Cardiac septum (tissue), 1 donor: ENCODE measurements around the gene CYP2A6. TPM values are rescaled to one million over a fixed set of nuclear protein-coding genes. Genes with fewer than 3 reads are reported as not detected.
"Not testable (repeated sequence)": the region's sequence is repeated elsewhere in the genome, so short reads cannot be mapped to it uniquely, and the experiment has no call there.

ENCODE experiments used
- DNase-seq: peaks from one replicate; pipeline ENCODE4 v3.0.0-alpha.2; 2020; ENCODE audit warnings: low spot score
- intact Hi-C: fragments of 100-400 bp; cut with DNase I; formaldehyde crosslinking; loops from one replicate; pipeline ENCODE4 v1.14.0; 2022
- long read RNA-seq: library from polyadenylated mRNA; unstranded; transcript quantifications from one replicate; pipeline ENCODE4 v2.0.0, GENCODE V29; 2021
- total RNA-seq: library from RNA; stranded (reverse); fragmentation: NEBNext Ultra II Directional; extraction: Animal tissue kit (Norgen Biotek cat#: 25700); gene quantifications from one replicate; pipeline ENCODE4 v1.2.1, GENCODE V29; 2021
- donor health status: DM: no; HTN: no; CAD: no.

Gene CYP2A6, protein sequence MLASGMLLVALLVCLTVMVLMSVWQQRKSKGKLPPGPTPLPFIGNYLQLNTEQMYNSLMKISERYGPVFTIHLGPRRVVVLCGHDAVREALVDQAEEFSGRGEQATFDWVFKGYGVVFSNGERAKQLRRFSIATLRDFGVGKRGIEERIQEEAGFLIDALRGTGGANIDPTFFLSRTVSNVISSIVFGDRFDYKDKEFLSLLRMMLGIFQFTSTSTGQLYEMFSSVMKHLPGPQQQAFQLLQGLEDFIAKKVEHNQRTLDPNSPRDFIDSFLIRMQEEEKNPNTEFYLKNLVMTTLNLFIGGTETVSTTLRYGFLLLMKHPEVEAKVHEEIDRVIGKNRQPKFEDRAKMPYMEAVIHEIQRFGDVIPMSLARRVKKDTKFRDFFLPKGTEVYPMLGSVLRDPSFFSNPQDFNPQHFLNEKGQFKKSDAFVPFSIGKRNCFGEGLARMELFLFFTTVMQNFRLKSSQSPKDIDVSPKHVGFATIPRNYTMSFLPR
- total RNA-seq = not detected
- long read RNA-seq = 0 reads

DNA sequence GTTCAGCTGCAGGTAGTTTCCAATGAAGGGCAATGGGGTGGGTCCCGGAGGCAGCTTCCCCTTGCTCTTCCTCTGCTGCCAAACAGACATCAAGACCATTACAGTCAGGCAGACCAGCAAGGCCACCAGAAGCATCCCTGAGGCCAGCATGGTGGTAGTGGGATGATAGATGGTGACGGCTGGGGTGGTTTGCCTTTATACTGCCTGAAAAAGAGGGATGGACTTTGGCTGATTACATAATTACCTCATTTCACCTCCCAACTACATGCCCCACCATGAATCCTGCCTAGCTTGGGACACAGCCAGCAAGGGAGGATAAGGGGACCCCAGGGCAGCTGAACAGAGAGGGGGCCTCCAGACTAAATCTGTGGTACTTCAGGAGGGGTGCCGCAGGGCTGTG lies at the start of gene CYP2A6:
Gene CYP2A6, minus strand, starts transcription at position 171 of the 400 bp plus-strand sequence. Its CDS starts 21 bp downstream, at position 150.
- intact Hi-C loops, DNase-seq: not testable (repeated sequence)

DNA sequence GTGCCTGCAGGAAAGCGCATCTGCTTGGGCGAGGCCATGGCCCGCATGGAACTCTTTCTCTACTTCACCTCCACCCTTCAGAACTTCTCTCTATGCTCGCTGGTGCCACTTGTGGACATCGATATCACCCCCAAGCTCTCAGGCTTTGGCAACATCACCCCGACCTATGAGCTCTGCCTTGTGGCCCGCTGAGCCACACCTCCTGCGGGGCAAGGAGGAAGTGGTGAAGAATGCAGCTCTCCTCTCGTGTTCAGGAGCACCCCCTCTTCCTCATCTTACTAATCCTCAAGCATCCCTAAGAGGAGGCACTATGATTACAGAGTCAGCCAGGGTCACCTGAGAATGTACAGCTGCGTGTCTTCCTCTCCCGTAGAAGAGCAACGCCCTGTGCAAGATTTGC lies 49.7 kb upstream of the CYP2A6 start:
- not testable (repeated sequence) for DNase-seq
- intact Hi-C loops = loop anchor here (10.0 kb wide), 1 partner anchor 235 kb away; no protein-coding TSS in a partner anchor

GRCh38 chr19:40896843-40897789 lies 46.9 kb upstream of the CYP2A6 start:
- DNase-seq, intact Hi-C loops: not testable (repeated sequence)

GRCh38 chr19:40896418-40896796 lies 46.2 kb upstream of the CYP2A6 start:
- intact Hi-C loops = no loop called here
- no peak for DNase-seq

- DNase-seq = no peak
- intact Hi-C loops = no loop called here
Measured at GRCh38 chr19:40893112-40893511, 42.9 kb upstream of the CYP2A6 start.

DNA sequence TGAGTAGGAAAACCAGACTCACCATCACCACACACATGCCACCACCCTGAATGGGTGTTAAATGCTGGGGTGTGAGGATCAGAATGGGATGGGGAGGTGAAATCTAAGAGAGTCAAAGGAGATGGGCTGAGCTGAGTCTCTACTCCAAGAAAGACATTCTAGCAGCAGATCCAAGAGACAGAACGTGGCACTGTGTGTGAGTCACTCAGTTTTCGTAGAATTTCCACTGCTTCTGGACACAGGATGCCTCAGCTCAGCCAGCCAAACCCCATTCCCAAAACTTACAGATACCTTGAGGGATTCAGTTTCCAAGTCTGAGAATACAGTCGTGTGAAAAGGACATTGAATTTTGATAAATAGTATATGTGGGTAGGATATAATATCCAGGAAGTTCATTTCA lies 39.1 kb upstream of the CYP2A6 start:
- intact Hi-C loops = no loop called here

GRCh38 chr19:40888191-40888590 lies 37.9 kb upstream of the CYP2A6 start:
- intact Hi-C loops = no loop called here
- no peak for DNase-seq

More for the DNA sequence above, 39.1 kb upstream of the CYP2A6 start:
- no peak for DNase-seq

- DNase-seq, intact Hi-C loops: not testable (repeated sequence)
Measured at GRCh38 chr19:40884187-40884931, 34.1 kb upstream of the CYP2A6 start.

- DNase-seq, intact Hi-C loops: not testable (repeated sequence)
Measured at GRCh38 chr19:40882062-40882461, 31.8 kb upstream of the CYP2A6 start, which contains the start of gene CYP2A7. TSS of gene CYP2A7 (minus strand) at chr19:40882231. CDS start at chr19:40882210, 21 bp downstream.

GRCh38 chr19:40879349-40879748 lies 29.1 kb upstream of the CYP2A6 start:
- intact Hi-C loops, DNase-seq: not testable (repeated sequence)

DNA sequence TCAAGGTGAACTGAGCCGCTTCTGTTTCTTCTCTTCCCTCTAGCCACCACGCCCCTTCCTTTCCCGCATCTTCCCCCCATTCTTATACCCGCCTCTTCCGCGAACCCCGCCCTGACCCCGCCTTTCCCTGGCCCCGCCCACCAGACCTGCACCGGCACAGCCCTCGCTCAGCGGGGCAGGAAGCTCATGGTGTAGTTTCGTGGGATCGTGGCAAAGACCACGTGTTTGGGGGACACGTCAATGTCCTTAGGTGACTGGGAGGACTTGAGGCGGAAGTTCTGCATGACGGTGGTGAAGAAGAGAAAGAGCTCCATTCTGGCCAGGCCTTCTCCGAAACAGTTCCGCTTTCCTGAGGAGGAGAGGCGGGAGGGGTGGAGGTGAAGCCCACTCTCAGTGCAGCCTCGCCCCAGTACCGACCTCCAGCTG lies 25.3 kb upstream of the CYP2A6 start:
- intact Hi-C loops = not testable (repeated sequence)

DNA sequence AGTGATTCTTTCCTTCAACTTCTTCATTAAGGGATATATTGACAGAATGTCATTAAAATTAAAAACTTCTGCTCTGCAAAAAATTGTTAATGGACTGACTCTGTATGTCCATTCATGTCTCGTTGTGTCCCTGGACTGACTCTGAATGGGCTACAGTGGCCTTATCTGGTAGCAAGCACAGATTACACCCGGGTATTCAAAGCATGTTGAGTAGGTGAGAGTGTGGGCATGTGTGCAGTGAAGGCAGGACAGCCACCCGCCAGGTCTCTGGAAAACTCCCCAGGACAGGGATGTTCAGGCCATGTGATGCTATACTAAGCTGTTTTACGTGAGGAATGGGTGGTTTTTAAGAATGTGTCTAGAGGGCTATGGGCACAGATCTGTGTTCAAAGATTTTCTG lies 24.6 kb upstream of the CYP2A6 start:
- intact Hi-C loops, DNase-seq: not testable (repeated sequence)

More for the DNA sequence above, 25.3 kb upstream of the CYP2A6 start:
- peak; percentile 94 for DNase-seq

GRCh38 chr19:40873873-40874272 lies 23.6 kb upstream of the CYP2A6 start:
- DNase-seq, intact Hi-C loops: not testable (repeated sequence)

GRCh38 chr19:40872209-40872608 lies 22.0 kb upstream of the CYP2A6 start:
- intact Hi-C loops = no loop called here
- DNase-seq = no peak

DNA sequence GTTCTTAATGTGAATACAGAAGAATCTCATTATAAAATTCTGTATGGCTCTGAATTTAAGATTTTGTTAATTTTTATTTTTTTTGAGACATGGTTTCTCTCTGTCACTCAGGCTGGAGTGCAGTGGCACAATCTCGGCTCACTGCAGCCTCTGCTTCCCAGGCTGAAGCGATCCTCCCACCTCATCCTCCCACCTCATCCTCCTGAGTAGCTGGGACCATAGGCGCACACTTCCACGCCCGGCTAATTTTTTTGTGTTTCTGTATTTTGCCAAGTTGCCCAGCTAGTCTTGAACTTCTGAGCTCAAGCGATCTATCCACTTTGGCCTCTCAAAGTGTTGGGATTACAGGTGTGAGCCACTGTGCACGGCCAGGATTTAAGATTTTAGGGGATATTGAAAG lies 17.5 kb upstream of the CYP2A6 start:
- intact Hi-C loops = no loop called here
- no peak for DNase-seq

GRCh38 chr19:40864739-40865496 lies 14.7 kb upstream of the CYP2A6 start:
- intact Hi-C loops, DNase-seq: not testable (repeated sequence)

DNA sequence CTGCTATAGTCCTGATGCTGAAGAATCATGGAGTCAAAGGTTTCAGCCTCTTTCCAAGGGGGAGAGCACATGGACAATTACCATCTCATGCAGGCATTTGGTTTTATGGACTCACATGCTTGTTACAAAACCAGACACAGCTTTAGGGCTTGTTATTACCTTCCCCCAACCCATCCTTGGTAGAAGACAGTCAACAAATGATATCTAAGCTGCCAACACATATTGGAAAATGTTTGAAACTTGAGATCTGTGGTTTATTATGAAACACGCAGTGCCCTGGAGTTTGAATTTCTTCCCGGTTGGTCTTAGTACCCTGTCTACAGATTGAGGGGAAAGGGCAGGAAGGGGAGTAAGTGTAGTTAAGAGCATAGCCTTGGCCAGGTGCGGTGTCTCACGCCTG lies 12.5 kb upstream of the CYP2A6 start:
- intact Hi-C loops = no loop called here
- no peak for DNase-seq

- intact Hi-C loops = no loop called here
- DNase-seq = no peak
Measured at GRCh38 chr19:40862333-40862732, 12.1 kb upstream of the CYP2A6 start.
